Tibial nerve (tissue), 4 donors: ENCODE data around the gene CTNNA3. TPM values are rescaled to one million over a fixed set of nuclear protein-coding genes. Genes with fewer than 3 reads are reported as not detected.

Experiments used
- DNase-seq, 2 donors: peaks; one replicate each; pipeline ENCODE4 v3.0.0-alpha.2; 2019; ENCODE audit warnings: low spot score in 2 of 2
- H3K27ac ChIP-seq, 4 donors: fragments of 200-600 bp; sonication (generic) in 3 of 4; one replicate each; pipeline ENCODE4 v1.5.1; 2017 to 2019; ENCODE audit warnings: mild to moderate bottlenecking in 1 of 4
- H3K27me3 ChIP-seq, 2 donors: fragments of 200-600 bp; sonication (generic) in 1 of 2; one replicate each; pipeline versions ENCODE4 v1.5.1 to v1.6.0; 2017 to 2019
- H3K36me3 ChIP-seq, 3 donors: fragments of 200-600 bp; sonication (generic); one replicate each; pipeline ENCODE4 v1.5.1; 2018 to 2019
- H3K4me1 ChIP-seq, 4 donors: fragments of 200-600 bp; sonication (generic) in 3 of 4; one replicate each; pipeline ENCODE4 v1.5.1; 2017 to 2019
- H3K4me3 ChIP-seq, 4 donors: fragments of 200-600 bp; sonication (generic) in 3 of 4; one replicate each; pipeline ENCODE4 v1.5.1; 2017 to 2019; ENCODE audit warnings: mild to moderate bottlenecking in 1 of 4, moderate library complexity in 1 of 4
- H3K9me3 ChIP-seq, 4 donors: fragments of 200-600 bp; sonication (generic) in 3 of 4; one replicate each; pipeline ENCODE4 v1.5.1; 2017 to 2019
- EP300 ChIP-seq, 2 donors: sonication (generic); formaldehyde crosslinking; IDR thresholded peaks; one replicate each; pipeline ENCODE4 v1.6.1; 2017; ENCODE audit warnings: antibody characterized with exemption in 2 of 2, mild to moderate bottlenecking in 1 of 2
- POLR2A ChIP-seq, 2 donors: fragments of 450-650 bp; IDR thresholded peaks; one replicate each; pipeline ENCODE4 v1.6.1; 2017; ENCODE audit warnings: antibody characterized with exemption in 2 of 2, mild to moderate bottlenecking in 2 of 2, moderate library complexity in 2 of 2
- WGBS, 2 donors: methylation state at CpG; one replicate each; pipeline ENCODE4 v1.1.5; 2018; 5-methylcytosine and 5-hydroxymethylcytosine counted together
- total RNA-seq, 4 donors: library from RNA; depleted of rRNA; stranded (reverse); fragments of >200 nt; gene quantifications; one replicate each; pipeline ENCODE4 v1.1.0, GENCODE V29; 2016
- TF ChIP-seq, protein P1 (sequence below), 5 experiments: fragments of 200-600 bp in 3 of 5; fragments of 450-650 bp in 2 of 5; sonication (generic) in 3 of 5; IDR thresholded peaks; one replicate each; pipeline ENCODE4 v1.5.1; 2016 to 2019; ENCODE audit warnings: antibody characterized with exemption in 5 of 5, mild to moderate bottlenecking in 3 of 5, moderate library complexity in 2 of 5

CTNNA3 gene
- total RNA-seq, 4 donors from 2014 or later = 15.9 to 36.1 (median 23.1) TPM

DNA sequence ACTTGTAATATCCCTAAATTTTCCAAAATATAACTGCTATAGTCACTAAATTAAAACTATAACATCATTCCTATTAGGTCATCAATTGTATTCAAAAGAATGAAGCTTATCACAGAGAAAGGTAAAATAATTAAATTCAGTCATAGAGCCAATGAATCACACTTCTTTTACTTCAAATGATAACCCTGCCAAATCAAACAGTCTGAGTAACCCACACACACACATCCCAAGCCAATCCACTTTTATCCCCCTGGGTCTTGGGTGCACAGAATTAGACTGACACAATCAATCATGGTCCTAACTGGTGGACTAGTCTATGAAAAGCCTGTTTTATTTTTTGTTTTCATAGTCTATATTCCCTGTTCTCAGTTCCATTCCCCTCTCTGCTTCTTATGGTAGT is 25.6 kb downstream of the CTNNA3 start:
- H3K27ac ChIP-seq = no peak overlapping the region
- H3K27me3 ChIP-seq = no peaks in the 10 kb centered on the region
- DNase-seq = no peak
- TF ChIP-seq, protein P1, sequence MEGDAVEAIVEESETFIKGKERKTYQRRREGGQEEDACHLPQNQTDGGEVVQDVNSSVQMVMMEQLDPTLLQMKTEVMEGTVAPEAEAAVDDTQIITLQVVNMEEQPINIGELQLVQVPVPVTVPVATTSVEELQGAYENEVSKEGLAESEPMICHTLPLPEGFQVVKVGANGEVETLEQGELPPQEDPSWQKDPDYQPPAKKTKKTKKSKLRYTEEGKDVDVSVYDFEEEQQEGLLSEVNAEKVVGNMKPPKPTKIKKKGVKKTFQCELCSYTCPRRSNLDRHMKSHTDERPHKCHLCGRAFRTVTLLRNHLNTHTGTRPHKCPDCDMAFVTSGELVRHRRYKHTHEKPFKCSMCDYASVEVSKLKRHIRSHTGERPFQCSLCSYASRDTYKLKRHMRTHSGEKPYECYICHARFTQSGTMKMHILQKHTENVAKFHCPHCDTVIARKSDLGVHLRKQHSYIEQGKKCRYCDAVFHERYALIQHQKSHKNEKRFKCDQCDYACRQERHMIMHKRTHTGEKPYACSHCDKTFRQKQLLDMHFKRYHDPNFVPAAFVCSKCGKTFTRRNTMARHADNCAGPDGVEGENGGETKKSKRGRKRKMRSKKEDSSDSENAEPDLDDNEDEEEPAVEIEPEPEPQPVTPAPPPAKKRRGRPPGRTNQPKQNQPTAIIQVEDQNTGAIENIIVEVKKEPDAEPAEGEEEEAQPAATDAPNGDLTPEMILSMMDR (IDR thresholded peaks at IDR 0.05) = no peak
- TF ChIP-seq POLR2A (IDR thresholded peaks at IDR 0.05) = no peak
- no peak for TF ChIP-seq EP300 (IDR thresholded peaks at IDR 0.05)
- no peaks in the 10 kb centered on the region for H3K36me3 ChIP-seq
- no peaks in the 10 kb centered on the region for H3K9me3 ChIP-seq
- peaks cover 0 to 11% (median 0%) of the 10 kb centered on the region in 4 donors for H3K4me1 ChIP-seq
- no peak overlapping the region for H3K4me3 ChIP-seq

DNA sequence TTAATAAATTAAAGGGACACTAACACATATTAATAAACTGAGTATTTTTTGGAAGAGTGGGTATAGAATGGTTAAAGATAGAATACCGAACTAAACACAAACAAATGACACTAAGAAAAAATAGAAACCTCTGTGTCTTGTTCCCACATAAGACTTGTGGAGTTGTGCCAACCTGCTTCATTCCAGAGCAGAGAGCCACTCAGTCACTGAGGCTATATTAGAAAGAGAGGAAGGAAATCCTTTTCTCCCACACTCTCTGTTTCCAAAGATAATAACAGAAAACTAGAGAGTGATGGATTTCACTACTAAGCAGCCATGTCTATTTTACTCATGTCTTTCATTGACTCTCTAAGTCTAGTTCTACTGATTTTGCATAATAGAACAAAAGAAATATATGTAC is 26.0 kb downstream of the CTNNA3 start:
- Histone ChIP-seq H3K4me1 (peaks cover 0 to 11% (median 0%) of the 10 kb centered on the region in 4 donors), H3K4me3 (no peak overlapping the region), H3K36me3 (no peaks in the 10 kb centered on the region), H3K9me3 (no peaks in the 10 kb centered on the region), H3K27me3 (no peaks in the 10 kb centered on the region), H3K27ac (no peak overlapping the region)
- TF ChIP-seq EP300 (IDR thresholded peaks at IDR 0.05) (no peak), POLR2A (IDR thresholded peaks at IDR 0.05) (no peak)
- TF ChIP-seq, protein P1 (IDR thresholded peaks at IDR 0.05) = no peak
- 9 to 17% methylated on average over 1 of the region's 1 CpG for WGBS, 2 donors
- no peak for DNase-seq

DNA sequence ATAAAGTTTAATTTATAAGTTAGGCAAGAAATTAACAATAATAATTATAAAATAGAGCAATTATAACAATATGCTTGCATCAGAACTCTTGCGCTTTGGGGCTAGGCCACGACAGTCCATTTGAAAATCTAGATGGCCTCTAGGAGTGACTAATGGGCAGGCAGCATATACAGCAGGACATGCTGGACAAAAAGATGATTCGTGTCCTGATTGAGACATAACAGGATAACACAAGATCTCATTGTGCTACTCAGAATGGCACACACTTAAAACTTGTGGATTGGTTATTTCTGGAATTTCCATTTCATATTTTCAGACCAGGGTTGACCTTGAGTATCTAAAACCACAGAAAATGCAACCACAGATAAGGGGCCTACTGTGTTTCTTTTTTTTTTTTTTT is 27.5 kb downstream of the CTNNA3 start:
- Histone ChIP-seq H3K4me1 (peaks cover 0 to 11% (median 0%) of the 10 kb centered on the region in 4 donors), H3K9me3 (no peaks in the 10 kb centered on the region), H3K27me3 (no peaks in the 10 kb centered on the region), H3K36me3 (no peaks in the 10 kb centered on the region), H3K27ac (peak overlapping the region in 1 of 4 donors; percentile 19), H3K4me3 (no peak overlapping the region)
- TF ChIP-seq POLR2A (IDR thresholded peaks at IDR 0.05) (no peak), EP300 (IDR thresholded peaks at IDR 0.05) (no peak)
- TF ChIP-seq, protein P1 (IDR thresholded peaks at IDR 0.05) = no peak
- WGBS, 2 donors = 56 to 59% methylated on average over 3 of the region's 3 CpGs
- no peak for DNase-seq

DNA sequence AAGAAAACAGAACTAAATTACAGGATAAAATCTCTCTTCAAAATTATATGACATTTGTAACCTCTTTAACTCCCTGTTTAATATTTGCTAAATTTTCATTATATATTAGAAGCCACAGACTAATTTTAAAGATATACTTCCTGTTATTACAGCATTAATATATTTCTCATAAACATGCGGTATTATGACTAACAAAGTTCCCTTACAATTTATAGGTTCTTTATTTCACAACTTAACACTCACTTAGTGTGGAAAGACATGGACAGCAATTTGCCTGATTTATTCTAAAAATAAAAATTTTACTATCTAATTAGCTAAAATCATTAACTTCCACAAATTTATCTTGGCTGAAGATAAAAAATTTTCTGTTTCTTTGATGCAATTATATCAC is 29.0 kb downstream of the CTNNA3 start:
- Histone ChIP-seq H3K4me1 (peaks cover 0 to 11% (median 0%) of the 10 kb centered on the region in 4 donors), H3K27me3 (no peaks in the 10 kb centered on the region), H3K9me3 (no peaks in the 10 kb centered on the region), H3K36me3 (no peaks in the 10 kb centered on the region), H3K27ac (peak overlapping the region in 2 of 4 donors; percentile 82 to 92), H3K4me3 (no peak overlapping the region)
- DNase-seq = no peak
- TF ChIP-seq POLR2A (IDR thresholded peaks at IDR 0.05) (no peak), EP300 (IDR thresholded peaks at IDR 0.05) (no peak)
- TF ChIP-seq, protein P1 (IDR thresholded peaks at IDR 0.05) = no peak
- 77 to 79% methylated on average over 1 of the region's 1 CpG for WGBS, 2 donors

DNA sequence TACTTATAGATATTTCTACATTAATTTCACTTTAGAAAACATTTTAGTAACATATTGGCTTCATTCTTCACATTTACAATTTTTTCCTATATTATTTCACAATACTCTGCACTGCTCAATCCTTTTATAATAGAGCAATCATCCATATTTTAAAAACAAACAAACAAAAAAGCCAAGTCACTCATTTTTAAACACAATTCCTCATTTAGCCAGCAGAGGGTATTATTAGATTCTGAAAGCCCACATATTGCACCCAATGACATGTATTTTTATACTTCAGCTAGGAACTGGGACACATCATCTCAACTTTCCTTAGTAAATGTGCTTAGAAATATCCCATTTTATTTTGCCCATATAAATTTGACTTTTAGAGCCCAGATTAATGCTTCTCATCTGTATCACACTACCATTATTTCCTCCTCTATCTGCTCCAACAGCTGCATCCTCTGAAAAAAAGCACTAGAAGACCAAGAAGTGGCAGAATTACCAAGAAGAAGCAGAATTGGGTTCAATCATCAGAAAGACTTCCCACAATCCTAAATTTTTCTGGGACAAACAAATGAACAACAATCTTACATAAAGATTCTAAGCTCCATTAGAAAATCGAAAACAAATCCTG is 29.5 kb downstream of the CTNNA3 start:
- DNase-seq = no peak
- TF ChIP-seq, protein P1 (IDR thresholded peaks at IDR 0.05) = peak; percentile 14 to 59 (median 48)
- no peak for TF ChIP-seq POLR2A (IDR thresholded peaks at IDR 0.05)
- Histone ChIP-seq H3K9me3 (no peaks in the 10 kb centered on the region), H3K27me3 (no peaks in the 10 kb centered on the region), H3K27ac (peak overlapping the region in 2 of 4 donors; percentile 82 to 92), H3K36me3 (no peaks in the 10 kb centered on the region), H3K4me1 (peaks cover 0 to 11% (median 0%) of the 10 kb centered on the region in 4 donors), H3K4me3 (no peak overlapping the region)
- 80 to 91% methylated on average over 1 of the region's 1 CpG for WGBS, 2 donors
